ENCODE results near the gene CERS3. TPM values are rescaled to one million over a fixed set of nuclear protein-coding genes. Genes with fewer than 3 reads are reported as not detected.

Gene CERS3
- under 1 TPM; 0.21 to 0.25 TPM for total RNA-seq

- Mint-ChIP-seq H3K4me1 (ENCODE audit: low read depth) (peaks cover 16% of the 10 kb centered on the region), H3K27ac (no peak within 1 kb of the TSS), H3K36me3 (ENCODE audit: low read depth) (no peaks in the 10 kb centered on the region), H3K27me3 (ENCODE audit: low read depth) (no peaks in the 10 kb centered on the region), H3K4me3 (no peak within 1 kb of the TSS), H3K9me3 (no peaks in the 10 kb centered on the region)
- CTCF ChIA-PET, result interaction anchor here (0.8 to 0.9 kb wide), 2 partner anchors 179 to 479 kb away, joined by 3 to 4 read pairs; no protein-coding TSS in a partner anchor
- no peak for DNase-seq
- intact Hi-C loops (cut with micrococcal nuclease), result no loop called here
These were observed at the start of gene CERS3 for GRCh38 chr15:100528833-100529428. Gene CERS3, minus strand, starts transcription at chr15:100528950. Its CDS starts 27,101 bp downstream, at chr15:100501849.

DNA sequence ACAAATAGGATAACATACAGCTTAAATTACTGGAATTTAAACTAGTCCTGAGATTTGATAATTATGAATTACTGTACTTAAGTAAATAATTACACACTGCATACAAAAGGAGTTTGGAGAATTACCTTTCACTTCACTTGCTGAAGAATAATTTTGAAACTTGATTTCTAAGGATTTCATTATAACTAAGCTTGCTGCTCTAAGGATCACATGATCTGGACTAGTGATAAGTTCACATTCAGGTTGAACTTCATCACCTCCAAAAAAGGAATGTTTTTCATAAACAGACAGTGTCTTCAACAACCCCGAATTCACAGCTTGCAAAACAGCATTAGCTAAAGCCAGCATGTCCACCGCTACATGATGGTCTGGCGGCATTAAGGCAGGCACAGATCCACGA is 44.8 kb upstream of the CERS3 start:
- intact Hi-C loops (cut with micrococcal nuclease), result loop anchor here (1.0 kb wide), 1 partner anchor 23 kb away; no protein-coding TSS in a partner anchor
- CTCF ChIA-PET, result interaction anchor here (0.7 to 2.9 kb wide), 9 partner anchors 9 to 234 kb away, joined by 3 to 46 read pairs (median 3); no protein-coding TSS in a partner anchor
- peaks cover 59% of the 10 kb centered on the region for H3K36me3 Mint-ChIP-seq (ENCODE audit: low read depth)
- DNase-seq, result no peak
- no peaks in the 10 kb centered on the region for H3K27me3 Mint-ChIP-seq (ENCODE audit: low read depth)
- H3K4me1 Mint-ChIP-seq (ENCODE audit: low read depth), result peaks cover 59% of the 10 kb centered on the region
- peak overlapping the region; percentile 87 for H3K27ac Mint-ChIP-seq
- H3K4me3 Mint-ChIP-seq, result no peak overlapping the region
- peaks cover 1% of the 10 kb centered on the region for H3K9me3 Mint-ChIP-seq

- peak overlapping the region; percentile 84 for H3K27ac Mint-ChIP-seq
- intact Hi-C loops (cut with micrococcal nuclease), result loop anchor here (1.0 kb wide), 2 partner anchors 222 to 230 kb away; no protein-coding TSS in a partner anchor
- no peak overlapping the region for H3K4me3 Mint-ChIP-seq
- DNase-seq, result no peak
- CTCF ChIA-PET, result interaction anchor here (0.6 to 2.9 kb wide), 16 partner anchors 8 to 239 kb away, joined by 3 to 46 read pairs (median 4); partner anchors contain the start of genes ASB7 and LINS1
- H3K36me3 Mint-ChIP-seq (ENCODE audit: low read depth), result peaks cover 57% of the 10 kb centered on the region
- peaks cover 57% of the 10 kb centered on the region for H3K4me1 Mint-ChIP-seq (ENCODE audit: low read depth)
- no peaks in the 10 kb centered on the region for H3K9me3 Mint-ChIP-seq
- H3K27me3 Mint-ChIP-seq (ENCODE audit: low read depth), result no peaks in the 10 kb centered on the region
These were observed 43.7 kb upstream of the CERS3 start for GRCh38 chr15:100572362-100572983.

- Mint-ChIP-seq H3K27me3 (ENCODE audit: low read depth) (no peaks in the 10 kb centered on the region), H3K4me3 (no peak overlapping the region), H3K27ac (peak overlapping the region; percentile 84), H3K9me3 (no peaks in the 10 kb centered on the region), H3K4me1 (ENCODE audit: low read depth) (peaks cover 52% of the 10 kb centered on the region), H3K36me3 (ENCODE audit: low read depth) (peaks cover 50% of the 10 kb centered on the region)
- intact Hi-C loops (cut with micrococcal nuclease), result loop anchor here (1.0 kb wide), 2 partner anchors 221 to 229 kb away; no protein-coding TSS in a partner anchor
- CTCF ChIA-PET, result interaction anchor here (0.6 to 2.9 kb wide), 13 partner anchors 17 to 229 kb away, joined by 3 to 46 read pairs (median 3); partner anchors contain the start of genes ASB7 and LINS1
- DNase-seq, result no peak
These were observed 42.9 kb upstream of the CERS3 start for GRCh38 chr15:100571592-100572167.

DNA sequence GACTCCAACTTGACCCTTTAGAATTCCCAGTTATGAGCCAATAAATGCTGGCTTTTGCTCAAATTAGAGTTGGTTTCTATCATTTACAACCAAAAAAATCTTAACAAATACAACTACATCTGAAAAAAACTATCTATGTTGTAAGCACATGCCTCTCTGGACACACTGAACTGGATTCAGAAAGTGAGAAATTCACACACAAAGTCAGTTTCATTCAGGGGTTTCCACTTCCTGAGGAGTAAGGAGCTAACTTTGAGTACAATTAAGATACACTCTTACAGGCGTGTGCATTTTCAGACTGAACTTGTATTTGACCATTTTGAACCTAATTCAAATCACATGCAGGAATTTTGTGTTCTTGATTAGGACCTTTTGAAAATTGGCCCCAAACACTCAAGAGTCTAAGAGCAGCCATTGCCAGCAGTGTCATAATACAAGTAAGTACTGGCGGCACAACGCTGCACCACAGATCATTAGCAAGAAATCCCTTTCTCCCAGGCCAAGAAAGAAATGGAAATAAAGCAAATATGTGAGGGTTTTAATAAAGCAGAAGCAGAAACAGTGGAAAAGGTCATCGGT is 42.1 kb upstream of the CERS3 start:
- CTCF ChIA-PET, result interaction anchor here (0.6 to 1.4 kb wide), 5 partner anchors 18 to 221 kb away, joined by 3 to 10 read pairs (median 3); no protein-coding TSS in a partner anchor
- DNase-seq, result no peak
- Mint-ChIP-seq H3K36me3 (ENCODE audit: low read depth) (peaks cover 45% of the 10 kb centered on the region), H3K4me3 (no peak overlapping the region), H3K27me3 (ENCODE audit: low read depth) (no peaks in the 10 kb centered on the region), H3K4me1 (ENCODE audit: low read depth) (peaks cover 44% of the 10 kb centered on the region), H3K9me3 (no peaks in the 10 kb centered on the region), H3K27ac (peak overlapping the region; percentile 84)
- intact Hi-C loops (cut with micrococcal nuclease), result no loop called here

DNA sequence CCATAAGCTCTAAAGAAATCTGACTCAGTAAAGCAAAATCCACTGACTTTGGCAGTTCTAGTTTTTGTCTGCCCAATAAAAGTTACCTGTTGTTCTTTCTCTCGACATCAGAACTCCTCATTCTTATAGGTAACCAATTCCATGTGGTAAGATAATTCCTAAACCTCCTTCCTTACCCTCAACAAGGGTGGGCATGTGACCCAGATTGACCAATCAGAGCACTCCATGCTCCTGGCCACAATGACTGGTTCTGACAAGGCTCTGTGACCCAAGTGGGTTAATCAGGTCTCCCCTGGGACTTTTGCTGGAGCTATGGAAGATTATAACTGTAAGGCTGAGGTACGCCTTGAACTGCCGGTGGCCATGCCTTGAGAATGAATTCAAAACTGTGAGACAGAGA is 41.5 kb upstream of the CERS3 start:
- CTCF ChIA-PET, result interaction anchor here (1.0 to 1.4 kb wide), 5 partner anchors 19 to 220 kb away, joined by 3 to 10 read pairs (median 3); no protein-coding TSS in a partner anchor
- Mint-ChIP-seq H3K27me3 (ENCODE audit: low read depth) (no peaks in the 10 kb centered on the region), H3K27ac (peak overlapping the region; percentile 84), H3K9me3 (no peaks in the 10 kb centered on the region), H3K36me3 (ENCODE audit: low read depth) (peaks cover 43% of the 10 kb centered on the region), H3K4me1 (ENCODE audit: low read depth) (peaks cover 38% of the 10 kb centered on the region), H3K4me3 (no peak overlapping the region)
- intact Hi-C loops (cut with micrococcal nuclease), result no loop called here
- DNase-seq, result no peak

DNA sequence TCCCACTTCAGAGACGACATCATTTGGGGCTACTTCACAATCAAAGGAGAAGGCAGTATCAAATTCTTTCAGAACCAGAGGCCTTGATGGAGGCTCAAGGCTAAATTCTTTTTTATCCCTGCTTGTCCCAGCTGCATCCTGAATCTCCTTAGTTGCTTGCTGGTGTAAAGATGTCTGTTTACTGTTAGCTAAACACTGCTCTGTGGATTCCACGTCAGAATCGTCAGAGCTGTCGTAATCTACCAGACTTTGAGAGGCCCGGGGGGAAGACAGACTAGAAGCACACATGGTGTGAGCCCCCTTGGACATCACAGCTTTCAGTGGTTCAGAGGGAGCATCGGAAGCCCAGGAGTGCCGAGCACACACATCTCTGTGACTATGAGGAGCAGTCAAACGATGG is 40.6 kb upstream of the CERS3 start:
- Mint-ChIP-seq H3K27ac (peak overlapping the region; percentile 32), H3K36me3 (ENCODE audit: low read depth) (peaks cover 45% of the 10 kb centered on the region), H3K4me3 (no peak overlapping the region), H3K4me1 (ENCODE audit: low read depth) (peaks cover 36% of the 10 kb centered on the region), H3K9me3 (no peaks in the 10 kb centered on the region), H3K27me3 (ENCODE audit: low read depth) (no peaks in the 10 kb centered on the region)
- intact Hi-C loops (cut with micrococcal nuclease), result no loop called here
- CTCF ChIA-PET, result interaction anchor here (1.0 to 1.4 kb wide), 4 partner anchors 23 to 219 kb away, joined by 3 to 10 read pairs (median 4); no protein-coding TSS in a partner anchor
- DNase-seq, result no peak

GRCh38 chr15:100566850-100567628 is 38.3 kb upstream of the CERS3 start:
- Mint-ChIP-seq H3K27me3 (ENCODE audit: low read depth) (no peaks in the 10 kb centered on the region), H3K9me3 (no peaks in the 10 kb centered on the region), H3K4me3 (no peak overlapping the region), H3K4me1 (ENCODE audit: low read depth) (peaks cover 25% of the 10 kb centered on the region), H3K27ac (no peak overlapping the region), H3K36me3 (ENCODE audit: low read depth) (peaks cover 48% of the 10 kb centered on the region)
- intact Hi-C loops (cut with micrococcal nuclease), result no loop called here
- CTCF ChIA-PET, result interaction anchor here (2.2 kb wide), 1 partner anchor 217 kb away, joined by 8 read pairs; no protein-coding TSS in a partner anchor
- no peak for DNase-seq

- no peaks in the 10 kb centered on the region for H3K27me3 Mint-ChIP-seq (ENCODE audit: low read depth)
- H3K27ac Mint-ChIP-seq, result no peak overlapping the region
- H3K4me3 Mint-ChIP-seq, result no peak overlapping the region
- peaks cover 37% of the 10 kb centered on the region for H3K36me3 Mint-ChIP-seq (ENCODE audit: low read depth)
- H3K9me3 Mint-ChIP-seq, result no peaks in the 10 kb centered on the region
- intact Hi-C loops (cut with micrococcal nuclease), result no loop called here
- CTCF ChIA-PET, result interaction anchor here (0.8 to 2.3 kb wide), 3 partner anchors 8 to 442 kb away, joined by 3 to 8 read pairs (median 8); no protein-coding TSS in a partner anchor
- DNase-seq, result no peak
- peaks cover 11% of the 10 kb centered on the region for H3K4me1 Mint-ChIP-seq (ENCODE audit: low read depth)
These were observed 36.8 kb upstream of the CERS3 start for GRCh38 chr15:100565591-100565990.

GRCh38 chr15:100560323-100560722 is 31.6 kb upstream of the CERS3 start:
- Mint-ChIP-seq H3K27ac (no peak overlapping the region), H3K9me3 (peaks cover 2% of the 10 kb centered on the region), H3K4me3 (no peak overlapping the region), H3K4me1 (ENCODE audit: low read depth) (peaks cover 3% of the 10 kb centered on the region), H3K36me3 (ENCODE audit: low read depth) (peaks cover 34% of the 10 kb centered on the region), H3K27me3 (ENCODE audit: low read depth) (no peaks in the 10 kb centered on the region)
- intact Hi-C loops (cut with micrococcal nuclease), result no loop called here
- CTCF ChIA-PET, result no interaction called here
- DNase-seq, result no peak

DNA sequence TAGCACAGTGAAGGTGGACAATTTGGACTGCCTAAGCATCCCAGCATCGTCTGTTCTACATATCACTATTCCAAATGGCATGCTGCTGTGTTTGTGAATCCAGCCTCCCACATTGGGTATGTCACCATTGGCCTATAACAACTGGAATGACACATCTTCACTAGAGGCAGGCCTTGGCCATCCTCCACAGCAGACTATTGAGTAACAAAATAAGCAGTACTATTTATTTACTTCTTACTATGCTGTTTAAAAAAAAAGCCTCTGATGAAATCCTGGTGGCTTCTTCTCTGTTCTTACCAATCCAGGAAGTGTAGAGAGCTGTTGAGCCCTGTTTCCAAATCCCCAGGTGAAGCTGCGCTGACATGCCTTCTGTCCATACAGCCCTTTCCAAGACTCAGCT is 30.6 kb upstream of the CERS3 start:
- CTCF ChIA-PET, result no interaction called here
- DNase-seq, result no peak
- H3K4me1 Mint-ChIP-seq (ENCODE audit: low read depth), result peaks cover 3% of the 10 kb centered on the region
- H3K27me3 Mint-ChIP-seq (ENCODE audit: low read depth), result no peaks in the 10 kb centered on the region
- H3K9me3 Mint-ChIP-seq, result peaks cover 2% of the 10 kb centered on the region
- H3K36me3 Mint-ChIP-seq (ENCODE audit: low read depth), result peaks cover 33% of the 10 kb centered on the region
- intact Hi-C loops (cut with micrococcal nuclease), result no loop called here
- H3K4me3 Mint-ChIP-seq, result no peak overlapping the region
- no peak overlapping the region for H3K27ac Mint-ChIP-seq
